Lower lobe of right lung (tissue), 2 donors: Measurements from ENCODE around the gene MAVS. TPM values are rescaled to one million over a fixed set of nuclear protein-coding genes. Genes with fewer than 3 reads are reported as not detected.

Experiments used
- ATAC-seq, 2 donors: fragments of 200-7000 bp; cut with Tn5 transposase; one replicate each; pipeline ENCODE4 v1.9.1; 2020 to 2022; ENCODE audit warnings: mild to moderate bottlenecking in 2 of 2, moderate library complexity in 2 of 2
- DNase-seq: peaks from one replicate; pipeline ENCODE4 v3.0.0-alpha.2; 2020
- H3K27ac ChIP-seq: fragments of 200-600 bp; one replicate; pipeline ENCODE4 v1.8.0; 2022
- H3K27me3 ChIP-seq: fragments of 200-600 bp; one replicate; pipeline ENCODE4 v1.8.0; 2022; ENCODE audit warnings: low read depth
- H3K36me3 ChIP-seq: fragments of 200-600 bp; one replicate; pipeline ENCODE4 v1.8.0; 2022; ENCODE audit warnings: mild to moderate bottlenecking
- H3K4me1 ChIP-seq: fragments of 200-600 bp; one replicate; pipeline ENCODE4 v1.8.0; 2022
- H3K4me3 ChIP-seq: fragments of 200-600 bp; one replicate; pipeline ENCODE4 v1.8.0; 2022; ENCODE audit warnings: mild to moderate bottlenecking
- H3K9me3 ChIP-seq: fragments of 200-600 bp; one replicate; pipeline ENCODE4 v1.8.0; 2022
- intact Hi-C: fragments of 100-400 bp; cut with DNase I; formaldehyde crosslinking; loops from one replicate; pipeline ENCODE4 v1.11.0; 2022
- long read RNA-seq: library from polyadenylated mRNA; unstranded; transcript quantifications from one replicate; pipeline ENCODE4 v2.0.0, GENCODE V29; 2021
- total RNA-seq: library from RNA; stranded (reverse); fragmentation: NEBNext Ultra II Directional; extraction: Animal tissue kit (Norgen Biotek cat#: 25700); gene quantifications from one replicate; pipeline ENCODE4 v1.2.1, GENCODE V29; 2021
- TF ChIP-seq, protein P1 (sequence below): fragments of 200-600 bp; IDR thresholded peaks from one replicate; pipeline ENCODE4 v1.8.0; 2022; ENCODE audit warnings: antibody characterized with exemption, mild to moderate bottlenecking
- donor health status: DM: no; HTN: yes; CAD: no; lungs with severe emphysema.

Gene MAVS
- 42.9 TPM for total RNA-seq
- long read RNA-seq, full-length matches to known transcripts, result 22 of 69 reads
- long read RNA-seq, partial matches to known transcripts, result 4 of 69 reads
- long read RNA-seq, other reads (novel, unspliced or antisense), result 43 of 69 reads

DNA sequence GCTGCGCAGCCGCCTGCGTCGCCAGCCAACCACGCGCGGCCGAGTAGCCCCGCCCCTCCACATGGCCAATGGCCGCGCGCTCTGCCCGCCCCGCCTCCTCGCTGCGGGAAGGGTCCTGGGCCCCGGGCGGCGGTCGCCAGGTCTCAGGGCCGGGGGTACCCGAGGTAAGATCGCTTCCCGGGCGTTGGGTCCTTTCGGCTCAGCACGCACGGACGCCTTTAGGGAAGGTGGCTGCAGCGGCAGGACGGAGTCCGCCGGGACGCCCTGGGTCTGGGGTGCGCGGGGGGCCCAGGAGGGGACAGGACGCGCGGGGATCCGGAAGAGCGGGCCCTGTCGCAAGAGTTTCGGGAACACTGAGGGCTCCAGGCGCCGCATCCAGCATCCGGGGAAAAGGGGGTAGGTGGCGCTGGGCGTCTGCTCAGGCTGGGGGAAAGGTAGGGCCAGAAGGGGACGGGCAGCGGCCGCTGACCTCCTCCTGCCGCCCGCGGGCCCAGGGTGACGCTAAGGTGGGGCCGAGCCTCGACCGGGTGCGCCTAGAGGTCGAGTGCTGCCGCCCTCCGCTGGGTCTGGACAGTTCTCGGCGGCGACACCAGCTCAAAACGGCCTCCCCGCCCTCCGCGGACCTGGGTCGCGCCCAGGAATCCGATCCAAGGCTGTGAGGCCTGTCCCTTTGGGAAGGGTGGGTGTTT lies at the start of gene MAVS:
TSS of gene MAVS (plus strand) at position 95 of the 689 bp plus-strand sequence. CDS start 7,791 bp downstream, outside the sequence.
- Histone ChIP-seq H3K4me1 (peaks cover 23% of the 10 kb centered on the region), H3K9me3 (no peaks in the 10 kb centered on the region), H3K36me3 (no peaks in the 10 kb centered on the region), H3K27ac (peak within 1 kb of the TSS; percentile 94), H3K4me3 (peak within 1 kb of the TSS; percentile 94), H3K27me3 (no peaks in the 10 kb centered on the region)
- intact Hi-C loops, result no loop called here
- ATAC-seq (peak; percentile 99), DNase-seq (peak; percentile 92)
- TF ChIP-seq, protein P1, sequence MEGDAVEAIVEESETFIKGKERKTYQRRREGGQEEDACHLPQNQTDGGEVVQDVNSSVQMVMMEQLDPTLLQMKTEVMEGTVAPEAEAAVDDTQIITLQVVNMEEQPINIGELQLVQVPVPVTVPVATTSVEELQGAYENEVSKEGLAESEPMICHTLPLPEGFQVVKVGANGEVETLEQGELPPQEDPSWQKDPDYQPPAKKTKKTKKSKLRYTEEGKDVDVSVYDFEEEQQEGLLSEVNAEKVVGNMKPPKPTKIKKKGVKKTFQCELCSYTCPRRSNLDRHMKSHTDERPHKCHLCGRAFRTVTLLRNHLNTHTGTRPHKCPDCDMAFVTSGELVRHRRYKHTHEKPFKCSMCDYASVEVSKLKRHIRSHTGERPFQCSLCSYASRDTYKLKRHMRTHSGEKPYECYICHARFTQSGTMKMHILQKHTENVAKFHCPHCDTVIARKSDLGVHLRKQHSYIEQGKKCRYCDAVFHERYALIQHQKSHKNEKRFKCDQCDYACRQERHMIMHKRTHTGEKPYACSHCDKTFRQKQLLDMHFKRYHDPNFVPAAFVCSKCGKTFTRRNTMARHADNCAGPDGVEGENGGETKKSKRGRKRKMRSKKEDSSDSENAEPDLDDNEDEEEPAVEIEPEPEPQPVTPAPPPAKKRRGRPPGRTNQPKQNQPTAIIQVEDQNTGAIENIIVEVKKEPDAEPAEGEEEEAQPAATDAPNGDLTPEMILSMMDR, result peak; percentile 12

DNA sequence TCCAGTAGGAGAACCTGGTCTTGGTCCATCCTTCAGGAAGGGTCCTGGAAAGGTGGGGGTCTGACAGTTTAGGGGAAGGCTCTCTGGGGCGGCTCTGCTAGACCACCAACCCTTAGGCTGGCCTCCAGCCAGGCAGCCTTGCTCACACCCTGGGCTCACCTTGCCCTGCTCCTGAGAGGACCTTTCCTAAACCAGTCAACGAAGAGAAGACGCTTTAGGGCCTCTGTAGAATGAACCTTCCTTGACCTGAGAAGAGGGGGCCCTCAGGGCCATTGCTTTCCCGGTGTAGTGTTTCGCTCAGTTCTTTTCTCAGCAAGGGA lies 49.4 kb upstream of the MAVS start:
- TF ChIP-seq, protein P1, result no peak
- peak overlapping the region; percentile 79 for H3K4me3 ChIP-seq
- DNase-seq (peak; percentile 38), ATAC-seq (no peak)
- H3K9me3 ChIP-seq, result no peaks in the 10 kb centered on the region
- peaks cover 43% of the 10 kb centered on the region for H3K36me3 ChIP-seq
- no peaks in the 10 kb centered on the region for H3K27me3 ChIP-seq
- H3K4me1 ChIP-seq, result peaks cover 66% of the 10 kb centered on the region
- peak overlapping the region; percentile 95 for H3K27ac ChIP-seq
- intact Hi-C loops, result no loop called here

- no peak for ATAC-seq
- H3K9me3 ChIP-seq, result no peaks in the 10 kb centered on the region
- peak overlapping the region; percentile 79 for H3K4me3 ChIP-seq
- H3K36me3 ChIP-seq, result peaks cover 49% of the 10 kb centered on the region
- no peaks in the 10 kb centered on the region for H3K27me3 ChIP-seq
- intact Hi-C loops, result no loop called here
- TF ChIP-seq, protein P1, result no peak
- peaks cover 72% of the 10 kb centered on the region for H3K4me1 ChIP-seq
- H3K27ac ChIP-seq, result peak overlapping the region; percentile 95
- DNase-seq, result peak; percentile 34
These were observed 48.9 kb upstream of the MAVS start for GRCh38 chr20:3797592-3798372.

- Histone ChIP-seq H3K4me3 (peak overlapping the region; percentile 79), H3K4me1 (peaks cover 77% of the 10 kb centered on the region), H3K36me3 (peaks cover 55% of the 10 kb centered on the region), H3K27ac (peak overlapping the region; percentile 95), H3K27me3 (no peaks in the 10 kb centered on the region), H3K9me3 (no peaks in the 10 kb centered on the region)
- DNase-seq, result peak; percentile 44
- TF ChIP-seq, protein P1, result no peak
- ATAC-seq, result no peak
- intact Hi-C loops, result no loop called here
These were observed 48.3 kb upstream of the MAVS start for GRCh38 chr20:3798373-3798768.

DNA sequence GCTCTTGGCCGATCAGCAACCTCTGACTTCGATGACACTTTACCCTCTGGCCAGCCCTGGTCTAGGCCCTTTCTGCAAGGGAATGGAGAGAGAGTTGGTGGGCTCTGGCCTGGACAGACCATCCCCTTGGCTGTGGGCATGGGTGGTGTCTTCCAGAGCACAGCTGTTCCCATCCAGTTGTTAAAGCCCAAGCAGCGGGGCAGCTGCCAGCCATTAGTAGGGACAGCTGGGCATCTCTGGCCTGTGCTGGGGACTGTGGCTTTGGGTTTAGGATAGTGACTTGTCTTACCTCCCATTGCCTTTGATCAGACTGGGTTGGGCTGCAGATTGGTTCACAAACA lies 47.8 kb upstream of the MAVS start:
- peak overlapping the region; percentile 79 for H3K4me3 ChIP-seq
- peak; percentile 19 for DNase-seq
- ATAC-seq, result no peak
- H3K9me3 ChIP-seq, result no peaks in the 10 kb centered on the region
- TF ChIP-seq, protein P1, result no peak
- H3K36me3 ChIP-seq, result peaks cover 60% of the 10 kb centered on the region
- H3K27ac ChIP-seq, result peak overlapping the region; percentile 95
- no peaks in the 10 kb centered on the region for H3K27me3 ChIP-seq
- intact Hi-C loops, result no loop called here
- H3K4me1 ChIP-seq, result peaks cover 82% of the 10 kb centered on the region
